HG02642 (cell line): ENCODE measurements around the gene KIAA1328.

Experiments
- ATAC-seq: cut with Tn5 transposase; IDR thresholded peaks from one replicate; pipeline ENCODE4 v1.9.1; 2021; ENCODE audit warnings: mild to moderate bottlenecking; ENCODE audit not compliant: unreplicated experiment, poor library complexity

Gene KIAA1328

GRCh38 chr18:36821681-36822080, 7.2 kb upstream of the KIAA1328 start:
- ATAC-seq, result no peak

- no peak for ATAC-seq
These were observed 3.4 kb upstream of the KIAA1328 start for GRCh38 chr18:36825526-36825925.

GRCh38 chr18:36826556-36826955, 2.4 kb upstream of the KIAA1328 start:
- no peak for ATAC-seq

- peak; percentile 1 for ATAC-seq
These were observed 734 bp upstream of the KIAA1328 start for GRCh38 chr18:36828157-36828629.

- ATAC-seq, result no peak
These were observed 633 bp downstream of the KIAA1328 start for GRCh38 chr18:36829362-36830157.

GRCh38 chr18:36830158-36830495, 1.2 kb downstream of the KIAA1328 start:
- ATAC-seq, result no peak

GRCh38 chr18:36831139-36831538, 2.2 kb downstream of the KIAA1328 start:
- ATAC-seq, result no peak

- no peak for ATAC-seq
These were observed 4.2 kb downstream of the KIAA1328 start for GRCh38 chr18:36833120-36833519.

GRCh38 chr18:36835927-36836326, 7.0 kb downstream of the KIAA1328 start:
- no peak for ATAC-seq

- no peak for ATAC-seq
These were observed 10.9 kb downstream of the KIAA1328 start for GRCh38 chr18:36839835-36840234.

- ATAC-seq, result no peak
These were observed 14.3 kb downstream of the KIAA1328 start for GRCh38 chr18:36843199-36843598.

GRCh38 chr18:36843784-36844183, 14.9 kb downstream of the KIAA1328 start:
- no peak for ATAC-seq

GRCh38 chr18:36848609-36849008, 19.7 kb downstream of the KIAA1328 start:
- ATAC-seq, result no peak

GRCh38 chr18:36849288-36850006, 20.5 kb downstream of the KIAA1328 start:
- ATAC-seq, result no peak

- ATAC-seq, result no peak
These were observed 21.7 kb downstream of the KIAA1328 start for GRCh38 chr18:36850527-36851201.

- ATAC-seq, result no peak
These were observed 22.3 kb downstream of the KIAA1328 start for GRCh38 chr18:36851202-36851590.

- no peak for ATAC-seq
These were observed 27.9 kb downstream of the KIAA1328 start for GRCh38 chr18:36856815-36857214.

GRCh38 chr18:36862182-36862581, 33.3 kb downstream of the KIAA1328 start:
- ATAC-seq, result no peak

- no peak for ATAC-seq
These were observed 38.1 kb downstream of the KIAA1328 start for GRCh38 chr18:36867056-36867455.

GRCh38 chr18:36871801-36872200, 42.9 kb downstream of the KIAA1328 start:
- ATAC-seq, result no peak

GRCh38 chr18:36872329-36872728, 43.4 kb downstream of the KIAA1328 start:
- no peak for ATAC-seq
